D721Med (cell line): Measurements from ENCODE around the gene CERS6.

ENCODE experiments used
- DNase-seq: peaks from one replicate; pipeline ENCODE4 v3.0.0; 2011; ENCODE audit warnings: low spot score; ENCODE audit not compliant: insufficient read length
- FAIRE-seq: peaks from 2 replicates; lab custom pipeline; 2011; peaks lifted over from hg19 to GRCh38; lab: Jason Lieb, UNC
- CTCF ChIP-seq: IDR thresholded peaks from 2 replicates; pipeline ENCODE4 v1.5.1; 2012; ENCODE audit warnings: mild to moderate bottlenecking, control low read depth; ENCODE audit not compliant: insufficient read depth; ENCODE audit errors: missing control alignments

The CERS6 gene

GRCh38 chr2:168529054-168529833 lies 73.2 kb downstream of the CERS6 start:
- FAIRE-seq (no peak), DNase-seq (no peak)
- TF ChIP-seq CTCF, result no peak

- FAIRE-seq, result no peak
- TF ChIP-seq CTCF, result no peak
- no peak for DNase-seq
Measured at GRCh38 chr2:168529900-168530561, 74.0 kb downstream of the CERS6 start.

GRCh38 chr2:168530982-168531622 lies 75.0 kb downstream of the CERS6 start:
- FAIRE-seq, result no peak
- no peak for DNase-seq
- TF ChIP-seq CTCF, result no peak

- TF ChIP-seq CTCF, result no peak
- peak; percentile 20 for DNase-seq
- FAIRE-seq, result peak; percentile 82
Measured at GRCh38 chr2:168534926-168535325, 78.9 kb downstream of the CERS6 start.

GRCh38 chr2:168536925-168537466 lies 80.9 kb downstream of the CERS6 start:
- FAIRE-seq (peak; percentile 70), DNase-seq (no peak)
- TF ChIP-seq CTCF, result no peak

- DNase-seq, result no peak
- TF ChIP-seq CTCF, result no peak
- no peak for FAIRE-seq
Measured at GRCh38 chr2:168538133-168538532, 82.1 kb downstream of the CERS6 start.
